ENCODE data around the gene MRGPRD. TPM values are rescaled to one million over a fixed set of nuclear protein-coding genes. Genes with fewer than 3 reads are reported as not detected.

MRGPRD gene
- total RNA-seq, 2 experiments from 2014 or later = not detected

- DNase-seq (ENCODE audit: low spot score) = no peak
- Histone ChIP-seq H3K4me3 (ENCODE audit: low read depth, low read length, poor library complexity, severe bottlenecking) (no peak overlapping the region), H2AFZ (ENCODE audit: low read length) (no peak overlapping the region), H3K79me2 (ENCODE audit: insufficient read depth, low read depth, low read length) (no peaks in the 10 kb centered on the region), H4K20me1 (ENCODE audit: insufficient read depth, low read length) (no peaks in the 10 kb centered on the region), H3K9me3 (ENCODE audit: low read length) (no peaks in the 10 kb centered on the region), H3K36me3 (ENCODE audit: insufficient read depth, low read length) (no peaks in the 10 kb centered on the region), H3K4me2 (ENCODE audit: low read length) (no peak overlapping the region), H3K27ac (ENCODE audit: low read depth, low read length, poor library complexity, severe bottlenecking) (no peak overlapping the region), H3K4me1 (ENCODE audit: insufficient read depth, low read length, poor library complexity, severe bottlenecking) (peaks cover 3% of the 10 kb centered on the region), H3K9me2 (ENCODE audit: insufficient read depth, low read length) (no peaks in the 10 kb centered on the region)
- no TSS peak for BruUV-seq (replicated peaks)
- ChIA-PET CTCF (ENCODE audit: unreplicated experiment) (no interaction called here), POLR2A (no interaction called here)
- intact Hi-C loops (cut with micrococcal nuclease; ENCODE audit: unreplicated experiment) = no loop called here
- TF ChIP-seq CTCF (conservative IDR thresholded peaks at IDR 0.05; ENCODE audit: low read length) (no peak), EZH2phosphoT487 (IDR thresholded peaks at IDR 0.05; ENCODE audit: borderline replicate concordance, low read depth, low read length) (no peak)
Observed at GRCh38 chr11:68982134-68982533, 1.3 kb upstream of the MRGPRD start.

- no peak overlapping the region for H3K4me3 ChIP-seq (ENCODE audit: low read depth, low read length, poor library complexity, severe bottlenecking)
- H3K9me3 ChIP-seq (ENCODE audit: low read length) = no peaks in the 10 kb centered on the region; the same call in 1 of the 2 replicates
- no peaks in the 10 kb centered on the region for H3K9me2 ChIP-seq (ENCODE audit: insufficient read depth, low read length)
- H4K20me1 ChIP-seq (ENCODE audit: insufficient read depth, low read length) = no peaks in the 10 kb centered on the region
- H3K79me2 ChIP-seq (ENCODE audit: insufficient read depth, low read depth, low read length) = no peaks in the 10 kb centered on the region
- no peaks in the 10 kb centered on the region for H3K36me3 ChIP-seq (ENCODE audit: insufficient read depth, low read length)
- H3K27ac ChIP-seq (ENCODE audit: low read depth, low read length, poor library complexity, severe bottlenecking) = no peak overlapping the region
- TF ChIP-seq CTCF (conservative IDR thresholded peaks at IDR 0.05; ENCODE audit: low read length) = no peak
- POLR2A ChIA-PET = no interaction called here
- peaks cover 3% of the 10 kb centered on the region for H3K4me1 ChIP-seq (ENCODE audit: insufficient read depth, low read length, poor library complexity, severe bottlenecking)
- DNase-seq (ENCODE audit: low spot score) = no peak
- CTCF ChIA-PET (ENCODE audit: unreplicated experiment) = no interaction called here
- H2AFZ ChIP-seq (ENCODE audit: low read length) = no peak overlapping the region
- no TSS peak for BruUV-seq (replicated peaks)
- intact Hi-C loops (cut with micrococcal nuclease; ENCODE audit: unreplicated experiment) = no loop called here
- H3K4me2 ChIP-seq (ENCODE audit: low read length) = no peak overlapping the region
Observed at GRCh38 chr11:68979931-68980775, 633 bp downstream of the MRGPRD start.

GRCh38 chr11:68978931-68979594, 1.7 kb downstream of the MRGPRD start:
- H3K4me3 ChIP-seq (ENCODE audit: low read depth, low read length, poor library complexity, severe bottlenecking) = no peak overlapping the region
- H3K4me2 ChIP-seq (ENCODE audit: low read length) = no peak overlapping the region
- H3K9me2 ChIP-seq (ENCODE audit: insufficient read depth, low read length) = no peaks in the 10 kb centered on the region
- POLR2A ChIA-PET = no interaction called here
- DNase-seq (ENCODE audit: low spot score) = no peak
- no peak overlapping the region for H2AFZ ChIP-seq (ENCODE audit: low read length)
- H3K9me3 ChIP-seq (ENCODE audit: low read length) = no peaks in the 10 kb centered on the region; the same call in 1 of the 2 replicates
- TF ChIP-seq EZH2phosphoT487 (IDR thresholded peaks at IDR 0.05; ENCODE audit: borderline replicate concordance, low read depth, low read length) = no peak
- no peak for TF ChIP-seq CTCF (conservative IDR thresholded peaks at IDR 0.05; ENCODE audit: low read length)
- peaks cover 5% of the 10 kb centered on the region for H3K4me1 ChIP-seq (ENCODE audit: insufficient read depth, low read length, poor library complexity, severe bottlenecking)
- H3K27ac ChIP-seq (ENCODE audit: low read depth, low read length, poor library complexity, severe bottlenecking) = no peak overlapping the region
- H3K79me2 ChIP-seq (ENCODE audit: insufficient read depth, low read depth, low read length) = no peaks in the 10 kb centered on the region
- no TSS peak for BruUV-seq (replicated peaks)
- no peaks in the 10 kb centered on the region for H3K36me3 ChIP-seq (ENCODE audit: insufficient read depth, low read length)
- intact Hi-C loops (cut with micrococcal nuclease; ENCODE audit: unreplicated experiment) = no loop called here
- no peaks in the 10 kb centered on the region for H4K20me1 ChIP-seq (ENCODE audit: insufficient read depth, low read length)
- CTCF ChIA-PET (ENCODE audit: unreplicated experiment) = no interaction called here
